ENCODE measurements around the gene IGSF1. TPM values are rescaled to one million over a fixed set of nuclear protein-coding genes. Genes with fewer than 3 reads are reported as not detected.
A peak's percentile ranks its signal among the peaks of the same experiment; 100 is the strongest.

IGSF1 gene, protein sequence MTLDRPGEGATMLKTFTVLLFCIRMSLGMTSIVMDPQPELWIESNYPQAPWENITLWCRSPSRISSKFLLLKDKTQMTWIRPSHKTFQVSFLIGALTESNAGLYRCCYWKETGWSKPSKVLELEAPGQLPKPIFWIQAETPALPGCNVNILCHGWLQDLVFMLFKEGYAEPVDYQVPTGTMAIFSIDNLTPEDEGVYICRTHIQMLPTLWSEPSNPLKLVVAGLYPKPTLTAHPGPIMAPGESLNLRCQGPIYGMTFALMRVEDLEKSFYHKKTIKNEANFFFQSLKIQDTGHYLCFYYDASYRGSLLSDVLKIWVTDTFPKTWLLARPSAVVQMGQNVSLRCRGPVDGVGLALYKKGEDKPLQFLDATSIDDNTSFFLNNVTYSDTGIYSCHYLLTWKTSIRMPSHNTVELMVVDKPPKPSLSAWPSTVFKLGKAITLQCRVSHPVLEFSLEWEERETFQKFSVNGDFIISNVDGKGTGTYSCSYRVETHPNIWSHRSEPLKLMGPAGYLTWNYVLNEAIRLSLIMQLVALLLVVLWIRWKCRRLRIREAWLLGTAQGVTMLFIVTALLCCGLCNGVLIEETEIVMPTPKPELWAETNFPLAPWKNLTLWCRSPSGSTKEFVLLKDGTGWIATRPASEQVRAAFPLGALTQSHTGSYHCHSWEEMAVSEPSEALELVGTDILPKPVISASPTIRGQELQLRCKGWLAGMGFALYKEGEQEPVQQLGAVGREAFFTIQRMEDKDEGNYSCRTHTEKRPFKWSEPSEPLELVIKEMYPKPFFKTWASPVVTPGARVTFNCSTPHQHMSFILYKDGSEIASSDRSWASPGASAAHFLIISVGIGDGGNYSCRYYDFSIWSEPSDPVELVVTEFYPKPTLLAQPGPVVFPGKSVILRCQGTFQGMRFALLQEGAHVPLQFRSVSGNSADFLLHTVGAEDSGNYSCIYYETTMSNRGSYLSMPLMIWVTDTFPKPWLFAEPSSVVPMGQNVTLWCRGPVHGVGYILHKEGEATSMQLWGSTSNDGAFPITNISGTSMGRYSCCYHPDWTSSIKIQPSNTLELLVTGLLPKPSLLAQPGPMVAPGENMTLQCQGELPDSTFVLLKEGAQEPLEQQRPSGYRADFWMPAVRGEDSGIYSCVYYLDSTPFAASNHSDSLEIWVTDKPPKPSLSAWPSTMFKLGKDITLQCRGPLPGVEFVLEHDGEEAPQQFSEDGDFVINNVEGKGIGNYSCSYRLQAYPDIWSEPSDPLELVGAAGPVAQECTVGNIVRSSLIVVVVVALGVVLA (N-terminal part only)
- total RNA-seq: 2.6 TPM
- long read RNA-seq, partial matches to known transcripts: 2 of 4 reads
- long read RNA-seq, other reads (novel, unspliced or antisense): 1 of 4 reads

DNA sequence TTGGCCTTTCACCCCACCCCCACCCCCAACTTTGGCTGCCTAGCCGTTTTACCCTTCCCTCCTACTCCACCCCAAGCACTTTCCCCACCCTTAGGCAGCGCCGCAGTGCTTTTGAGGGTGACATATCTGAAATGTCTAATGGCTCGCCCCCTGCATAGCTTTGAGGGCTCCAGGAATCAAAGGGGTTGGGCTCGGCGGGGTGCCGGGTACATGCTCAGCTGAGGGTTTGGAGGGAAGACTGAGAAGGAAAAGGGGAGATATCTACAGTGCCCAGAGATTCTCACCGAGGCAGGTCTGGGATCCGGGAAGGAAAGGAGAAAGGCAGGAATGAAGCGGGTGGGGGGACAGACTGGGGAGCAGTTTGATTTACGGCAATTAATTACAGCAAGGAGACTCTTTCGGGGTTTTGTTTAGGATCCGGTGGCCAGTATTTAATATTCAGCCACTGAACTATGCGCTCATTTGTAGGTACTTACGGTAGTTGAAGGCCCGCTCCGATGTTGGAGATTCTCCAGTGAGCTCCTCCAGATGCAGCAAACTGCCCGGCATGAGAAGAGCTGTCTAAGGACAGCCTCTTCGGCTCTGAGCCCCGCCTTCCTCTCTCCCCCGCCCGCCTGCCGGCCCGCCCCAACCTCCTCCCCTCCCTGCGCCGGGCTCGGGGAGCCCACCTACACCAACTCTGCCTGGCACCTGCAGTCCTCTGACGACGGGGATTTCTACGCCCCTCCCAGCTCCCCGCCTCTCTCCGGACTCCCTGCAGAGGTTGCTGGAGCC, at the start of gene IGSF1:
Gene IGSF1 (minus strand): TSS at position 569 of the 774 bp plus-strand sequence. CDS start 2,632 bp downstream, outside the sequence.
- DNase-seq (peak; percentile 43), ATAC-seq (peak; percentile 83)
- intact Hi-C loops (cut with micrococcal nuclease): no loop called here

DNA sequence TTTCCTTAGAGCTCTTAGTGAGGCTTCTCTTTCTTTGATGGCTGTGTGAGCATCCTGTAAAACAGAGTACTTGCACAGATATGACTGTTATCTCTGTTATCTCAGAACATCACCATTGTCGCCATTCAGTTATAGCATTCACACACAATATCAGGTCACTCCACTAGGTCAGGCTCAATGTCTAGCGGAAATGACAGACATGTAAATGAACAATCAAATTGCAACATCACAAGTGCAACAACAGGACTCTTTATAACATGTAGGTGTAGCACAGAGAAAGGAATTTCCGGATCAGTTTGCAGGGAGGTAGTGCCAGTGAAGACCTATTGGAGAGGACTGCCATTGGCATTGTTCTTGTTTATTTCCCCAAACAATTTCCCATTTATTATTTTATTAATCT, 43.2 kb upstream of the IGSF1 start:
- intact Hi-C loops (cut with micrococcal nuclease): no loop called here
- no peak for ATAC-seq
- DNase-seq: no peak

DNA sequence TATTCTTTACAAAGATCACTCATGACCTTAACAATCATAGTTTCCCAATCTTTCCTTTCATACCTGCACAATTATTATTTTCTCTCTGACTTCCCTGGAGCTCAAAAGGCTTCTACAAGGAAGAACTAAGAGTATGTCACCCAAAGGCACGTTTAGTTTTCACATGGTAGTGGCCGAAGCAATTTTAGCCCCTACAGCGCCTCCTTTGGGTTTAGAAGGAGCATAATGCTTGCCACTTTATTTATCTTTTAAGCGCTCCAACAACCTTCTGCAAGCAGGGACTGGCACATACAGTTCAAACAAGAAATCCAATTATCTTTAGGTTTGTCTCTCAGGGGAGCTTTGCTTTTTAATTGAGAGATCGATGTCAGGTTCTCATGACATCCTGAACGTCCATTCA, 42.0 kb upstream of the IGSF1 start:
- DNase-seq (no peak), ATAC-seq (no peak)
- intact Hi-C loops (cut with micrococcal nuclease): no loop called here

DNA sequence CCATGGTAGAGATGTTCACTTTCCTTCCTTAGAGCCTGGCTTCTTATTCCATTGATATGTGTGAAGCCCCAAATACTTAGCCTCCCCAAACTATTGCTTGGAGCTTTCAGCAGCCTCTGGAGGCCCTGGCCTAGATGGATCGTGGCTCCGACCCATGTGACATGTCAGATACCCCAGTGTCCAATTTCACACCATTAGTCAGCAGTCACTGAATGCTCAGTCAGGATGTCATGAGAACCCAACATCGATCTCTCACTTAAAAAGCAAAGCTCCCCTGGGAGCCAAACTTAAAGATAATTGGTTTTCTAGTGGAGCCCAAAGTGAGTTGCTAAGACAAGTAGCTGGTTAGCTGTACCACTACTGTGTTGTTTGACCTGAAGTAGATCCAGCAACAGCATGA, 41.6 kb upstream of the IGSF1 start:
- intact Hi-C loops (cut with micrococcal nuclease): no loop called here
- no peak for ATAC-seq
- DNase-seq: no peak

DNA sequence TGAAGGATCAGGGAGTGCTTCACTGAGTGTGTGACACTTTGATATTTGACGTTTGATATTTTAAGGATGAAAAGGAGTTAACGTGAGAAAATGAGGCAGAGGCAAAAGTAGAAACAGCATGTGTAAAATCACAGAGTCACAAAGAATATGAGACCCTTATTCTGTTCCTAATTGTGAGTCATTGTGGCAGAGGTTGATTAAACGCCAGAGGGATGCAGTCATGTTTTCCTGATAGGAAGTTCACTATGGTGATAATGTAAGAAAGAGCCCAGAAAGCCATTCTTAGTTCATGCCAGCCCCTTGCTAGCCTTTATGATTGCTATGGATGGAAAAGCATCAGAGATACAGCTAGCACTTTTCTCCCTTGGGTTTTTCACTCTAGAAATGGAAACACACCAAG, 33.5 kb upstream of the IGSF1 start:
- intact Hi-C loops (cut with micrococcal nuclease): no loop called here
- DNase-seq (no peak), ATAC-seq (no peak)

DNA sequence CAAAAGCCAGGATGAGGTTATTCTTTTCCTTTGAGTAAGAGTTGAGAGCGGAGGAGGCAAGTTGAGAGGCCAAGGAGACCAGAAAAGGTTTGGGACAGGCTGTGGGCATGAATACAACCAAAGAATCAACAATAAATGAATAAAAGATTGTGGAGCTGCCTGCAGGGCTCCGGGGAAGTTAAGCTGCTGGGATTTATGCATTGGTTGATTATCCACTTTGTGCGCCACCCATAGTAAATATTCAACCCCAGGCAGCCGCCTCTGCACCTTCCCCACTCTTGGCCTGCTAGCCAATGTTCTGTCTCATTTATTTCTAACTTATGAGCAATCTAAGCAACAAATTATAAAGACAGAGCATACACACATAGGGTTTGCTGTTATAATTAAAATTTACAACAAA, 28.2 kb upstream of the IGSF1 start:
- intact Hi-C loops (cut with micrococcal nuclease): no loop called here
- no peak for DNase-seq

DNA sequence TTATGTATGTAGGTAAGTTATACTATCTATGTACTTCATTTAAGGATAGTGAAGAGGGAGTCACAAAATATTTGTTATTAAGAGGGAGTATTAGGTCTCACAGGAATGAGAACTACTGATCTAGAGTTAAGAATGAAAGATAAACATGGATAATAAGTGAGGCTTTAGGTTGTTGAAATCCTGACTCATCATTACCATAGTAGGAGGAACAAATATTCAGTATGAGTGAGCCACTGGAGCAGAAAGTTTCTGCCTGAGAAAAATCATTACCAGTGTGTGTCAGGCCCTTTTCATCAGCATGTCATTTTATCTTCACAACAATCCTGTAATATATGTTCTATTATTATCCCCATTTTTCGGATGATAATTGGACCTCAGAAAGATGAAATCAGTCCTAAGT, 27.2 kb upstream of the IGSF1 start:
- intact Hi-C loops (cut with micrococcal nuclease): no loop called here

More for the DNA sequence above, 28.2 kb upstream of the IGSF1 start:
- no peak for ATAC-seq

DNA sequence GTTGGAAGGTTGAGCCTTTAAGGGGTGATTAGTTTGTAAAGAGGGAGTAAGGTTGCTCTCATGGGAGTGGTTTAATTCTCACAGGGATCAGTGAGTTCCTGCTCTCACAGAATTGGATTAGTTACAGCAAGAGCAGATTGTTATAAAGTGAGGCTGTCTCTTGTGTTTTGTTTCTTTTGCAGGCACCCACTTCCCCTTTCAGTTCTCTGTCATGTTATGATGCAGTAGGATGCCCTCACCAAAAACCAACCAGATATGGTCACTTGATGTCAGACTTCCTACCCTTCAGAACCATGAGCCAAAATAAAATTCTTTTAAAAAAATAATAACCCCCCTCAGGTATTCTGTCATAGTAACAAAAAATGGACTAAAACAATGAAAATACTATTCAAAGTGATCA, 19.9 kb upstream of the IGSF1 start:
- DNase-seq (no peak), ATAC-seq (no peak)
- intact Hi-C loops (cut with micrococcal nuclease): no loop called here

More for the DNA sequence above, 27.2 kb upstream of the IGSF1 start:
- DNase-seq (no peak), ATAC-seq (no peak)

DNA sequence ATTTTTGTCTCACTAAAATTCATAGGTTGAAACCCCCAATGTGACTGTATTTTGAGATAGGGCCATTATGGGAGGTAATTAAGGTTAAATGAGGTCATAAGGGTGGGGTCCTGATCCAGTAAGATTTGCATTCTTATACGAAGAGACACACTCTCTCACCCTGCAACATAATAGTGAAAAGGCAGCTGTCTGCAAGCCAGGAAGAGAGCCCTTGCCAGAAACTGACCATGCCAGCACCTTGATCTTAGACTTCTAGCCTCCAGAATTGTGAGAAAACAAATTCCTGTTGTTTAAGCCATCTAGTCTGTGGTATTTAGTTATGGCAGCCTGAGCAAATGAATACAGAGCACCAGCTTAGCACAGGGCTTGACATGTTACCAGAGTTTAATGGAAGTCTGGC, 17.5 kb upstream of the IGSF1 start:
- intact Hi-C loops (cut with micrococcal nuclease): no loop called here
- ATAC-seq: no peak

DNA sequence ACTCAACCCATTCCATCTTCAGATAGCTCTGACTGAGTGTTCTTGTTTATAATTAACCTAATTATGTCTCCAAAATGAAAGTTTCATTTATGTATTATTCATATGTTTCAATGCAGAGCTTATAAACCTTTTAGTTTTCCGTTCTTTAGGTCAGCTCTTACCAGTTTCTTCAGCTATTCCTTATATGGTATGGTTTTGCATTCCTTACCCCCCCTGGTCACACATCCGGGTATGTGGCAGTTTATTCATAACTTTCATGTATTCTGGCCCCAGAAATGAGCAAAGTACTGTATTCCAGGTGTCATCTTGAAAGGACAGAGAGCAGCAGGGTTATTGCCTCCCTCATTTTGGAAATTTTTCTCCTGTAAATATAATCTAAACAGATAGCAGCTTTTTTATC, 16.8 kb upstream of the IGSF1 start:
- no peak for ATAC-seq
- intact Hi-C loops (cut with micrococcal nuclease): no loop called here

More for the DNA sequence above, 17.5 kb upstream of the IGSF1 start:
- DNase-seq: no peak

DNA sequence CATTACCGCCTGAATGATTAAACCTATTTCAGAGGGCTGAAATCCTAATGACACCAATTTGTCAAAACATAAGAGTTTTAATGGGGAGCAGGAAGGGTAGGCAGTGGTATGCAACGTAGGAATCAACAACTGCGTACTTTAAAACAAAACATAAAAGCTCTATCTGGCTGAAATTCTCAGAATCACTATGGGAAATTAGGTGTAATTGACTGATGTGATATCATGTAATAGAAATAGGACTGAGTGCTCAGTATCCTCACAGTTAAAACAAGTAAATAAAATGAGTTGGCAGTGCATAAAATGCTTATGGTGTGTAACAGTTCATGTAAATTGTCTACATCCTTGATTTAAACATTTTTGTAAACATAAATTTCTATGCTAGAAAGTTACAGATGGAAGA, 13.6 kb upstream of the IGSF1 start:
- intact Hi-C loops (cut with micrococcal nuclease): no loop called here
- ATAC-seq (no peak), DNase-seq (no peak)

More for the DNA sequence above, 16.8 kb upstream of the IGSF1 start:
- no peak for DNase-seq

DNA sequence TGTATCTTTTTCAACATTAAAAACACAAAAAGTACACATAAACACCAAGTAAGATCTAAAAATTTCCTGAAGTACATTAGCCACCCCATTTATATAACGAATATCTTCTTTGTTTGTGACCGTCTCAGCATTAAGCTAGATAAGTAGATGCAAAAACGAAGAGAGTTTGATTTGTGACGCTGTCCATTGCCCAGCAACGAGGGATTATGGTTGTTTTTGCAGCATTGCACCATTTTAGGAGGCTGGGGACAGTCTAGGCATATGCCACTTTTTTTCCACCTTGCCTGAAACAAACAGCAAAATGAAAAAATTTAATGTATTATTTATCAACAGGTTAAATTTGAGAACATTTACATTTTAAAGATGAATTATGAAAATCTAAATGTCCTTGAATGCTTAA, 12.0 kb upstream of the IGSF1 start:
- intact Hi-C loops (cut with micrococcal nuclease): no loop called here
- ATAC-seq (no peak), DNase-seq (no peak)

DNA sequence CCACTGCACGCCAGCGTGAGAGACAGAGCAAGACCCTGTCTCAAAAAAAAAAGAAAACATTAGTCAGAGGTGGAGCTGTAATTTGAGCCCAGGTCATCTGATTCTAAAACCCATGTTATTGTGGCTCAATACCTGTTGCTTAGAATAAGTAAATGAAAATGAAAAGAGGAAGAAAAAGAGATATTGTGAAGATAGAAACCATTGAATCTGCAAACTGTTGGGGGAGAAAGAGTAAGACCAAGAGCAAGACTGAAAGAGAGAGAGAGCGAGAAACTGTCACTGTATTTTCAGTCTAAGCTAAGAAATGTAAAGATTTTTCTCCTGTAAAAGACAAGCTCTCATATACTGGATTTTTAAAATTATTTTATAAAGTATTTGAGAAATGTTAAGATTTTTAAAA, 9.7 kb upstream of the IGSF1 start:
- intact Hi-C loops (cut with micrococcal nuclease): no loop called here
- no peak for ATAC-seq

DNA sequence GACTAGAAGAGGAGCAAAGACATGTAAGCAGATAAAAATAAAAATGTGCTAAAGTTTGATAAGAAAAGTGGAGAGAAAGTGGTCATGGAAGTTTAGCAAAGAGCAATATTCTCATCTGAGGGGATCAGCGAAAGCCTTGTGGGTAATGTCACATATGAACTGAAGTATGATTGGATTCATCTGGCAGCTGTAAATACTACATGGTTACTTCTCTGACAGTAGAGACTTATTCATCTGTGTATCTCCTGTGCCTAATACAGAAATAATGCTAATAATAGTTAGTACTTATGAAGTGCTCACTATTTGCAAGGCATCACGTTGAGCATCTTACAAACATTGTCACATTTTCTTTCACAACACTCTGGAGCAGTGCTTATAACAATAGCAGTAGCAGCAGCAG, 8.9 kb upstream of the IGSF1 start:
- ATAC-seq (no peak), DNase-seq (no peak)
- intact Hi-C loops (cut with micrococcal nuclease): no loop called here

More for the DNA sequence above, 9.7 kb upstream of the IGSF1 start:
- DNase-seq: no peak

DNA sequence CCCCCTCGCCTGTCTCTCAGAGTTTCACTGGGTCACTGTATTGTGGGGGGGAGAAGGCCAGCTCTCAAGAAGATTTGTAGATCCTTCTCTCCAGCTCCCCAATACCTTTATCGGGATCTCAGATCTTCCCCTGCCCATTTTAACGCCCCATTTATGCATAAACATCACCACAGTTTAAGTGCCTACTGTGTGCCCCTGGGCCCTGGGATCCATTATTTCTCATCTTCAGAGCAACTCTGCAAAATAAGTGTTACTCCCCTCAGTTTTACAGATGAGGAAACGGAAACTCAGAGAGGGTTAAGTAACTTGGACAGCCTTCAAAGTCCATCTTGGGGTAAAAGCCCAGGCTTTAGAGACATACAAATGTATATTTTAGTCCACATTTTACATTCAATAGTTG, 421 bp upstream of the IGSF1 start:
- intact Hi-C loops (cut with micrococcal nuclease): no loop called here
- DNase-seq (no peak), ATAC-seq (no peak)

DNA sequence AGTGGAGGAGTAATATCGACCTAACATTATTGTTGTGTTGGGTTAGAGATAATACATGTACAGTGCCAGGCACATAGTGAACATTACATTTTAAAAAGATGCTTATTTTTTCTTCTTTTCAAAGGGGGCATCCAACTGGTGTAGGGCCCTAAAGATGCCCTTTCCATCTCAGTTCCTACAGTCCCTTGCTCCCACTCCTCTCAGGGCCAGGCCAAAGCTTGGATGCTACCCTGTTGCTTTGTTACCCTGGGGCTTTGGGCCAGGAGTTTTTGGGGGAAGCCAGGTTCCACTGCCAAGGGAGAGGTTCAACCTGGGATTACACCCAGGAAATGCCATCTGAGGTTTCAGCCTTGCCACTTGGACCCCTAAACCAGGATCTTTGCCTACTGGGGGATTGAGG, 918 bp downstream of the IGSF1 start:
- DNase-seq (no peak), ATAC-seq (no peak)
- intact Hi-C loops (cut with micrococcal nuclease): no loop called here

DNA sequence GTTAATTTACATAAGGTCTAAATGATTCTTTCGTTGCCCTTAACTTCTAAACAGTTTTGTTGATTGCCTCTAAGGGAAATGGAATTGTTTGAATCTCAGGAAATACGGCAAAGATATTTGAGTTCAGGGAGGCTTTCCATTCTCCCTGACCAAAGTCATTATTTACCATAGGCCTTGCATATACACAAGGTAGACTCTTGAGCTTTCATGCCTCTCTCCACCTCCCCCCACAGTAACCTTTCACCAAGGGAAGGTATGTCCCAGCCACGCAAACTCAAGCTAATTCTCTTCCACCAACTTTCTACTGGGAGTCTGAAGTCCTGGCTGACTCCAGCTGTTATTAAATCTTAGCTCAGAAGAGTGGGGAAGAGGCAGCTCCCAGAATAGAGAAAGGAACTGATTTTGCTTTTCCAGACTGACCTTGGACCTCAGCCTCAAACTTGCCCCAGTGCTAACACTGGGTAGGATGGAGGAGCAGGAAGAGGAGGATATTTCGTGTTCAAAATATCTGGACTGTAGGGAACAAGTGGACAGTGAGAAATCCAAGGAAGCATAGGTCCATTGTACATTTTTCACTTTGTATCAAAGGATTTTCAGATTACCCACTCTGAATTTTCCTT, 1.4 kb downstream of the IGSF1 start:
- ATAC-seq: no peak
- intact Hi-C loops (cut with micrococcal nuclease): no loop called here
- DNase-seq: no peak

DNA sequence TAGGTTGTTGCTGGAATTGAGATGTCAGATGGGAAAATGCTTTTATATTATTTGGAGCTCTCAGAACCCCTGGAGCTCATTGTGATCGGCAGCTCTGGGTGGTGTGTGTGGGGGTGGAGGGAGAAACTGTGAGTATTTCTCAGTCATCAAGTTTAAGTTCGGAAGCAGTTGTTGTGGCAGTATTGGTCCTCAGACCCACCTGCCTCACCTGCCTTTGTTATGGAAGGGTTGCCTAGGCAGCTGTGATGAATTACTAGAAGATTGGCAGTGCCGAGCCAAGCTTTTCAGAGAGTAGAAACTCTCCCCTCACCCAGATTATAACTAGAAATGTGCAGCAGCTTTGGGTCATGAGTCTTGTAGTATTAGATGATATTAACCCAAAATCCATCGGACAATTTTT, 9.5 kb downstream of the IGSF1 start:
- no peak for ATAC-seq
- DNase-seq: no peak
- intact Hi-C loops (cut with micrococcal nuclease): no loop called here

Data from left ventricle myocardium superior (tissue), 1 donor.